ENCODE data around the gene CLCN3.

Gene CLCN3

DNA sequence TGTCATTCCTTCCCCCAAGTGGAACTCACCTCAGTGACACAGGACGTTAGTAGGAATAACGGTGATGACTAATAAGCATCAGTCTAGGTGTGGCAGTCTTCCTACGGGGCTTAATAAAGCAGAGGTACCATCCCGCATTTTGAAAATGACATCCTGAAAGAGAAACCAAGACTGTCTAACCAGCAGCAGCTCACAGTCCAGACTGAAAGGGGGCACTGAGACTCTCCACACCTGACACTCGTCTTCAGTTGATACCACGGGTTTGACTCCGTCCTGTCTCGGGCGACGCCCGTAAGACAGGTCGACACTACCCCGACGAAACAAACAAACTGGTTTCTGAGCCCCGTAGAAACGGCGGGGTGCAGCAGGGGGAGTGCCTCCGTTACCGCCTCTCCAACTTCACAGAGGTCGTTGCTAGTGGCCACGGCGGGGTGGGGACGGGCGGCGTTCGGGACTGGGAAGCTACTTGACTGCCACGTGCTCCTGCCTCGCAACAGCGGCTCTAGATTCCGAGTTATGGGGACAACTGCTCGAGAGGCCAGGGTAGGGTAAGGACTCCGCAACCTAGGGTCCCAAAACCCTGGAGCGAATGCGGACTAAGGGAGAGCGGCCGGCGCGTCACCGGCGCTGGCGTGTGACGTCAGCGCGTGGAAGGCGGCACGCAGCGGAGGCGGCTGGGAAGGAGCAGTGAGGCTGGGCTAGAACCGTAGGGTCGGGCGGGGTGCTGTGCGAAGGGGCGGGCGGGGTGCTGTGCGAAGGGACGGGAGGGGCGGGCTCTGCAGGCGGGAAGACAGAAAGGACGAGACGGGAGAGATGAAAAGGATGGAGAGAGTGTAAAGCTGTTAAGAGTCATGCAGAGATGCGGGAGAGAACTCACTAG lies 8.1 kb upstream of the CLCN3 start, which contains the start of gene NEK1:
TSS of gene NEK1 (minus strand) at position 593 of the 880 bp plus-strand sequence. CDS start 9,953 bp downstream, outside the sequence.
- H3K9me3 ChIP-seq (ENCODE audit: insufficient read depth, low read length), result no peaks in the 10 kb centered on the region

GRCh38 chr4:169612871-169613859 lies 7.2 kb upstream of the CLCN3 start:
- no peaks in the 10 kb centered on the region for H3K36me3 ChIP-seq (ENCODE audit: insufficient read depth, insufficient read length, low read length)
- TF ChIP-seq SUZ12 (IDR thresholded peaks at IDR 0.05; ENCODE audit: extremely low read depth, insufficient read depth, insufficient read length) (no peak), YY1 (IDR thresholded peaks at IDR 0.05; ENCODE audit: insufficient read depth, insufficient read length) (no peak), ZNF274 (IDR thresholded peaks at IDR 0.05; ENCODE audit: low read depth, low read length) (no peak)
- no peaks in the 10 kb centered on the region for H3K4me1 ChIP-seq (ENCODE audit: insufficient read depth, insufficient read length)
- H3K27me3 ChIP-seq (ENCODE audit: insufficient read depth, insufficient read length), result no peaks in the 10 kb centered on the region
- H3K9me3 ChIP-seq (ENCODE audit: insufficient read depth, low read length), result no peaks in the 10 kb centered on the region
- peak overlapping the region; percentile 19 for H3K4me3 ChIP-seq (ENCODE audit: insufficient read length, low read depth)
- DNase-seq (ENCODE audit: low read depth, low spot score), result peak; percentile 42
- H3K9ac ChIP-seq (ENCODE audit: insufficient read length, low read depth), result peak overlapping the region; percentile 28

More for the DNA sequence above, 8.1 kb upstream of the CLCN3 start, which contains the start of gene NEK1:
- H3K36me3 ChIP-seq (ENCODE audit: insufficient read depth, insufficient read length, low read length), result no peaks in the 10 kb centered on the region
- H3K4me1 ChIP-seq (ENCODE audit: insufficient read depth, insufficient read length), result no peaks in the 10 kb centered on the region
- peak; percentile 71 for DNase-seq (ENCODE audit: low read depth, low spot score)
- no peaks in the 10 kb centered on the region for H3K27me3 ChIP-seq (ENCODE audit: insufficient read depth, insufficient read length)
- H3K4me3 ChIP-seq (ENCODE audit: insufficient read length, low read depth), result peak within 1 kb of the TSS; percentile 79
- no peak for TF ChIP-seq SUZ12 (IDR thresholded peaks at IDR 0.05; ENCODE audit: extremely low read depth, insufficient read depth, insufficient read length)
- no peak for TF ChIP-seq YY1 (IDR thresholded peaks at IDR 0.05; ENCODE audit: insufficient read depth, insufficient read length)
- TF ChIP-seq ZNF274 (IDR thresholded peaks at IDR 0.05; ENCODE audit: low read depth, low read length), result no peak
- H3K9ac ChIP-seq (ENCODE audit: insufficient read length, low read depth), result peak within 1 kb of the TSS; percentile 90

DNA sequence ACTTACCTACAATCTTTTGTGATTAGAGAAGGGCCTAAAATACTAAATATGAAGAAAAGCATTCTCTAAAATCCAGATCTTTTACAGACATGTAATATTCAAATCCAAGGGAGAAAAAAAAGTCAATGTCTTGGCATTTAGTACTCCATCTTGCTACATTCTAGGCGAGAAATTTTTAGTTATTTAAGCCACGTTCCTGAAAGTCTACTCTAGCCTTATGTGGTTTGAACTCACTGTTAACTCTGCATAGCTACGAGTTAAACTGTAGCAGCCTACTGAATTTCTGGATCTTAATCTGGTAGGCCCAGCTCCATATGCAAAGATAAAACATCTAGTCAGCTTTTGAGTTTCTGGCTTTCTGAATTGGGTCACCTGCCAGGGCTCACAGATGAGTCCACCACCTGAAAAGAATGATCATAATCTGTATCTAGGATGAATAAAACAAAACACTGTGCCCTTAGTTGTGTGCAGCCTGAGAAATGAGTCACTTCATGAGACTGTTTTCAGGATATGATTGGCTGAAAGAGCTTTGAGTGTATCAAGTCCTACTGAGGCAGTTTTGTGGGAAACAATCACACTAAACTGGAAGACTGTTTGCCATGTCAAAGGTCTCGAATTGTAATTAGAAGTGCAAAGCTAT lies 4.8 kb upstream of the CLCN3 start:
- no peak for DNase-seq (ENCODE audit: low read depth, low spot score)
- Histone ChIP-seq H3K27me3 (ENCODE audit: insufficient read depth, insufficient read length) (no peaks in the 10 kb centered on the region), H3K4me1 (ENCODE audit: insufficient read depth, insufficient read length) (no peaks in the 10 kb centered on the region), H3K9me3 (ENCODE audit: insufficient read depth, low read length) (no peaks in the 10 kb centered on the region), H3K9ac (ENCODE audit: insufficient read length, low read depth) (no peak overlapping the region), H3K36me3 (ENCODE audit: insufficient read depth, insufficient read length, low read length) (no peaks in the 10 kb centered on the region), H3K4me3 (ENCODE audit: insufficient read length, low read depth) (no peak overlapping the region)
- TF ChIP-seq ZNF274 (IDR thresholded peaks at IDR 0.05; ENCODE audit: low read depth, low read length), result no peak
- no peak for TF ChIP-seq SUZ12 (IDR thresholded peaks at IDR 0.05; ENCODE audit: extremely low read depth, insufficient read depth, insufficient read length)
- no peak for TF ChIP-seq YY1 (IDR thresholded peaks at IDR 0.05; ENCODE audit: insufficient read depth, insufficient read length)

DNA sequence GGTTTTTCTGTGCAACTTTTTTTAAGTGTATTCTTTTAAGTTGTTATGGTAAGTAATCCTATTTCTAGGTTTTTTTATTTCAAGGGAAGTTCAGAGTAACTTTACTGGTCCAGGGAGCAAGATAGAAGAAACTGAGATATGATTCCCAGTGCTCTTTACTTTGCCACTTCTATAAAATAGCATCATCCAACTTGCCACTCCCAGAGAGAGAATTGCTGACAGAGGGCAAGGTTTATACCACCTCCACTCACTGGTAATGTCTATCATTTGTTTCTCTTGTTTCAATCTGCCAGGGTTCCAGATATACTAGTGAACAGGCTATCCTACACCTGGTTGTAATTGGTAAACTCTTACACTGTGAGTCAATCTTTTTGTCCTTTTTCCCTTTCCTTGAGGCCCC lies 3.5 kb upstream of the CLCN3 start:
- Histone ChIP-seq H3K9me3 (ENCODE audit: insufficient read depth, low read length) (no peaks in the 10 kb centered on the region), H3K36me3 (ENCODE audit: insufficient read depth, insufficient read length, low read length) (no peaks in the 10 kb centered on the region), H3K4me3 (ENCODE audit: insufficient read length, low read depth) (no peak overlapping the region), H3K27me3 (ENCODE audit: insufficient read depth, insufficient read length) (no peaks in the 10 kb centered on the region), H3K4me1 (ENCODE audit: insufficient read depth, insufficient read length) (no peaks in the 10 kb centered on the region), H3K9ac (ENCODE audit: insufficient read length, low read depth) (no peak overlapping the region)
- DNase-seq (ENCODE audit: low read depth, low spot score), result no peak
- TF ChIP-seq YY1 (IDR thresholded peaks at IDR 0.05; ENCODE audit: insufficient read depth, insufficient read length) (no peak), ZNF274 (IDR thresholded peaks at IDR 0.05; ENCODE audit: low read depth, low read length) (no peak), SUZ12 (IDR thresholded peaks at IDR 0.05; ENCODE audit: extremely low read depth, insufficient read depth, insufficient read length) (no peak)

DNA sequence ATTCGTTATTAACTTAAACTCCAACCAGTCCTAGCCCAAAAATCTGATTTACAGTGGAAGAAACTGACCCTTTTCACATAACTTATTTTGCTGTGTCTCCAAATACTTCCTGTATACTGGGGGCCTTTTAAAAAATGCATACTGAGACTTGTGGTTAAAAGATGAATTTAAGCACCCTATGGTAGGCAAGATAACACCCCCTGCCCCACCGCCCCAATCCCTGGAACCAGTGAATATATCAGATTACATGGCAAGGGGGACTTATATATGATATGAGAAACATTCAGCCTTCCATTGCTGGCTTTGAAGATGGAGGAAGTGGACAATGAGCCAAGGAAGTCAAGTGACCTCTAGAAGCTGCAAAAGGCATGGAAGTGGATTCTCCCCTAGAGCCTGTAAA lies 3.1 kb upstream of the CLCN3 start:
- Histone ChIP-seq H3K36me3 (ENCODE audit: insufficient read depth, insufficient read length, low read length) (no peaks in the 10 kb centered on the region), H3K4me1 (ENCODE audit: insufficient read depth, insufficient read length) (no peaks in the 10 kb centered on the region), H3K27me3 (ENCODE audit: insufficient read depth, insufficient read length) (no peaks in the 10 kb centered on the region), H3K4me3 (ENCODE audit: insufficient read length, low read depth) (no peak overlapping the region), H3K9ac (ENCODE audit: insufficient read length, low read depth) (no peak overlapping the region), H3K9me3 (ENCODE audit: insufficient read depth, low read length) (no peaks in the 10 kb centered on the region)
- no peak for DNase-seq (ENCODE audit: low read depth, low spot score)
- TF ChIP-seq SUZ12 (IDR thresholded peaks at IDR 0.05; ENCODE audit: extremely low read depth, insufficient read depth, insufficient read length) (no peak), YY1 (IDR thresholded peaks at IDR 0.05; ENCODE audit: insufficient read depth, insufficient read length) (no peak), ZNF274 (IDR thresholded peaks at IDR 0.05; ENCODE audit: low read depth, low read length) (no peak)

- Histone ChIP-seq H3K9me3 (ENCODE audit: insufficient read depth, low read length) (no peaks in the 10 kb centered on the region), H3K4me1 (ENCODE audit: insufficient read depth, insufficient read length) (no peaks in the 10 kb centered on the region), H3K27me3 (ENCODE audit: insufficient read depth, insufficient read length) (no peaks in the 10 kb centered on the region), H3K9ac (ENCODE audit: insufficient read length, low read depth) (no peak overlapping the region), H3K36me3 (ENCODE audit: insufficient read depth, insufficient read length, low read length) (no peaks in the 10 kb centered on the region), H3K4me3 (ENCODE audit: insufficient read length, low read depth) (no peak overlapping the region)
- TF ChIP-seq YY1 (IDR thresholded peaks at IDR 0.05; ENCODE audit: insufficient read depth, insufficient read length) (no peak), ZNF274 (IDR thresholded peaks at IDR 0.05; ENCODE audit: low read depth, low read length) (no peak), SUZ12 (IDR thresholded peaks at IDR 0.05; ENCODE audit: extremely low read depth, insufficient read depth, insufficient read length) (no peak)
- DNase-seq (ENCODE audit: low read depth, low spot score), result no peak
These were observed 2.1 kb upstream of the CLCN3 start for GRCh38 chr4:169618286-169618685.
